HepG2 (cell line): ENCODE data around the gene ZNF444. TPM values are rescaled to one million over a fixed set of nuclear protein-coding genes. Genes with fewer than 3 reads are reported as not detected.

Experiments
- ATAC-seq: fragments of 200-7000 bp; cut with Tn5 transposase; 3 replicates; pipeline ENCODE4 v1.9.1; 2020; ENCODE audit warnings: mild to moderate bottlenecking, moderate library complexity
- BruUV-seq: library from RNA; stranded (reverse); fragments of 400-500 nt; replicated peaks from 2 replicates; lab custom pipeline; 2021; lab: Mats Ljungman, UMichigan
- CTCF ChIA-PET: fragments of 300-600 bp; formaldehyde crosslinking; extraction: SDS; loops from one replicate; lab custom pipeline; 2021; ENCODE audit warnings: low total read pairs, inconsistent platforms, low intra/inter-chr PET ratio; lab: Yijun Ruan, JAX
- POLR2A ChIA-PET: fragments of 350-600 bp; sonication (Branson Sonifier 250); formaldehyde crosslinking; loops from one replicate; lab custom pipeline; 2020; ENCODE audit warnings: antibody characterized with exemption, inconsistent platforms; lab: Yijun Ruan, JAX
- DNase-seq: peaks from one replicate; pipeline ENCODE4 v3.0.0-alpha.2; 2015; ENCODE audit warnings: low spot score
- FAIRE-seq: peaks from 3 replicates; lab custom pipeline; 2011; peaks lifted over from hg19 to GRCh38; lab: Jason Lieb, UNC
- H2AFZ ChIP-seq: one replicate; pipeline ENCODE4 v1.6.1; 2011; ENCODE audit warnings: low read length, inconsistent platforms
- H3K27ac ChIP-seq: fragments of 300-600 bp; 3 replicates; pipeline ENCODE4 v1.8.0; 2011; ENCODE audit warnings: mixed run types, mild to moderate bottlenecking, mixed read lengths, low read length, inconsistent platforms; ENCODE audit not compliant: insufficient read depth; ENCODE audit errors: extremely low read length
- H3K27me3 ChIP-seq, 2 experiments: fragments of 200-600 bp in 1 of 2; 2 replicates in 1 of 2; 3 replicates in 1 of 2; pipeline versions ENCODE4 v1.6.0 to v1.8.0; 2011; ENCODE audit warnings: low read length in 2 of 2, mild to moderate bottlenecking in 2 of 2, moderate library complexity in 2 of 2, inconsistent platforms in 1 of 2; ENCODE audit not compliant: insufficient read depth in 2 of 2, control insufficient read depth in 1 of 2
- H3K36me3 ChIP-seq, 2 experiments: fragments of 200-600 bp in 1 of 2; replicated peaks in 1 of 2; 2 replicates in 1 of 2; 3 replicates in 1 of 2; pipeline versions ENCODE4 v1.5.1 to v1.8.0; 2011; ENCODE audit warnings: low read length in 2 of 2, inconsistent platforms in 1 of 2; ENCODE audit not compliant: insufficient read depth in 2 of 2, control insufficient read depth in 1 of 2
- H3K4me1 ChIP-seq: 2 replicates; pipeline ENCODE4 v1.5.1; 2012; ENCODE audit warnings: low read length, inconsistent platforms; ENCODE audit not compliant: insufficient read depth
- H3K4me2 ChIP-seq: 2 replicates; pipeline ENCODE4 v1.6.0; 2011; ENCODE audit warnings: low read depth, low read length, inconsistent platforms
- H3K4me3 ChIP-seq, 3 experiments: fragments of 200-600 bp in 1 of 3; sonication (generic), shearing (Covaris generic) in 1 of 3; replicated peaks in 1 of 3; 2 replicates each; pipeline ENCODE4 v1.5.1; 2011 to 2016; ENCODE audit warnings: low read length in 3 of 3, inconsistent platforms in 2 of 3, low read depth in 2 of 3, mild to moderate bottlenecking in 2 of 3, control low read depth in 1 of 3, mixed read lengths in 1 of 3; ENCODE audit not compliant: insufficient read depth in 1 of 3
- H3K79me2 ChIP-seq: one replicate; pipeline ENCODE4 v1.6.1; 2011; ENCODE audit warnings: low read length, inconsistent platforms; ENCODE audit not compliant: insufficient read depth
- H3K9ac ChIP-seq: 2 replicates; pipeline ENCODE4 v1.6.0; 2011; ENCODE audit warnings: mild to moderate bottlenecking, low read depth, low read length, inconsistent platforms; ENCODE audit not compliant: insufficient read depth
- H3K9me3 ChIP-seq: 2 replicates; pipeline ENCODE4 v1.5.1; 2012; ENCODE audit warnings: mild to moderate bottlenecking, low read length
- H4K20me1 ChIP-seq: 2 replicates; pipeline ENCODE4 v1.6.0; 2011; ENCODE audit warnings: inconsistent platforms, mild to moderate bottlenecking, low read length, moderate library complexity; ENCODE audit not compliant: insufficient read depth
- AHR ChIP-seq: IDR thresholded peaks from 2 replicates; pipeline ENCODE4 v1.6.1; 2018; ENCODE audit warnings: missing genetic modification reagents, missing compliant biosample characterization
- CREM ChIP-seq, 2 experiments: sonication (generic) in 1 of 2; formaldehyde crosslinking in 1 of 2; IDR thresholded peaks; 2 replicates each; pipeline versions ENCODE4 v1.4.0 to v1.6.1; 2016 to 2020; ENCODE audit warnings: antibody characterized with exemption in 1 of 2, mild to moderate bottlenecking in 1 of 2, missing genetic modification reagents in 1 of 2
- ETS1 ChIP-seq: sonication (generic); formaldehyde crosslinking; IDR thresholded peaks from 2 replicates; pipeline ENCODE4 v1.4.0; 2020; ENCODE audit warnings: missing genetic modification reagents
- HMG20B ChIP-seq: conservative IDR thresholded peaks from 2 replicates; pipeline ENCODE4 v1.6.1; 2016; ENCODE audit warnings: missing genetic modification reagents, missing compliant biosample characterization
- MTF1 ChIP-seq: sonication (generic); formaldehyde crosslinking; IDR thresholded peaks from 2 replicates; pipeline ENCODE4 v1.5.0; 2020; ENCODE audit warnings: missing genetic modification reagents
- NFE2L1 ChIP-seq: sonication (generic); formaldehyde crosslinking; IDR thresholded peaks from 2 replicates; pipeline ENCODE4 v1.4.0; 2020; ENCODE audit warnings: missing genetic modification reagents, mild to moderate bottlenecking, borderline replicate concordance
- NR2F6 ChIP-seq, 2 experiments: IDR thresholded peaks; 2 replicates each; pipeline ENCODE4 v1.6.1; 2016; ENCODE audit warnings: antibody characterized with exemption in 1 of 2, mild to moderate bottlenecking in 1 of 2
- PITX1 ChIP-seq: sonication (generic); formaldehyde crosslinking; IDR thresholded peaks from 2 replicates; pipeline ENCODE4 v1.5.1; 2020; ENCODE audit warnings: mild to moderate bottlenecking, missing genetic modification reagents
- SETDB1 ChIP-seq: sonication (generic); formaldehyde crosslinking; IDR thresholded peaks from 2 replicates; pipeline ENCODE4 v1.5.1; 2020; ENCODE audit warnings: missing genetic modification reagents, mild to moderate bottlenecking, borderline replicate concordance
- SRSF1 ChIP-seq: fragments of 200-400 bp; formaldehyde crosslinking; optimal IDR thresholded peaks from 2 replicates; pipeline ENCODE3; 2017; ENCODE audit warnings: mild to moderate bottlenecking, low read depth, low read length, moderate library complexity
- TGIF2 ChIP-seq: IDR thresholded peaks from 2 replicates; pipeline ENCODE4 v1.6.1; 2016; ENCODE audit warnings: control low read depth, missing compliant biosample characterization
- ZEB1 ChIP-seq: IDR thresholded peaks from 2 replicates; pipeline ENCODE4 v1.6.1; 2012; ENCODE audit warnings: mild to moderate bottlenecking, low read depth, inconsistent platforms; ENCODE audit not compliant: insufficient replicate concordance
- ZFP37 ChIP-seq: sonication (generic); formaldehyde crosslinking; IDR thresholded peaks from 2 replicates; pipeline ENCODE4 v1.4.0; 2020; ENCODE audit warnings: missing genetic modification reagents, borderline replicate concordance
- ZNF17 ChIP-seq: sonication (generic); formaldehyde crosslinking; IDR thresholded peaks from 2 replicates; pipeline ENCODE4 v1.5.0; 2020; ENCODE audit warnings: mild to moderate bottlenecking, missing genetic modification reagents
- ZNF660 ChIP-seq: sonication (generic); formaldehyde crosslinking; IDR thresholded peaks from 2 replicates; pipeline ENCODE4 v1.5.1; 2020; ENCODE audit warnings: mild to moderate bottlenecking, low read depth, missing genetic modification reagents, borderline replicate concordance
- ZNF768 ChIP-seq: sonication (generic); formaldehyde crosslinking; IDR thresholded peaks from 2 replicates; pipeline ENCODE4 v1.4.0; 2020; ENCODE audit warnings: missing genetic modification reagents
- ZNF83 ChIP-seq: sonication (generic); formaldehyde crosslinking; IDR thresholded peaks from 2 replicates; pipeline ENCODE4 v1.4.0; 2020; ENCODE audit warnings: missing genetic modification reagents, mild to moderate bottlenecking, borderline replicate concordance
- ZSCAN22 ChIP-seq: sonication (generic); formaldehyde crosslinking; IDR thresholded peaks from 2 replicates; pipeline ENCODE4 v1.4.0; 2020; ENCODE audit warnings: mild to moderate bottlenecking, missing genetic modification reagents
- WGBS: methylation state at CpG from one replicate; pipeline ENCODE4 v1.1.6; 2017; ENCODE audit warnings: low lambda C conversion rate; 5-methylcytosine and 5-hydroxymethylcytosine counted together
- in situ Hi-C: cut with HindIII; loops from 2 replicates; pipeline ENCODE4 v1.10.0; 2017; ENCODE audit warnings: low pct_unique_long_range_greater_than_20kb; ENCODE audit not compliant: extremely low pct_ligation_motif_present
- intact Hi-C: fragments of 100-400 bp; cut with micrococcal nuclease; formaldehyde crosslinking; loops from one replicate; pipeline ENCODE4 v1.10.0; 2022; ENCODE audit not compliant: unreplicated experiment
- polyA plus RNA-seq, 8 experiments: library from polyadenylated mRNA; depleted of rRNA in 3 of 8; stranded (reverse) in 7 of 8; unstranded in 1 of 8; fragments of >200 nt; fragmentation: Illumina TruSeq in 4 of 8; extraction: Trizol in 4 of 8; gene quantifications; 2 replicates each; pipeline versions ENCODE4 v1.2.1 to v1.2.3, GENCODE V29; 2011 to 2016; ENCODE audit warnings: low read depth in 4 of 8, missing spikeins in 1 of 8, mixed read lengths in 1 of 8; ENCODE audit not compliant: insufficient read depth in 1 of 8
- total RNA-seq, 5 experiments: library from RNA; depleted of rRNA; stranded (reverse); fragments of >200 nt; fragmentation: Illumina TruSeq; extraction: Trizol; gene quantifications; 2 replicates each; pipeline ENCODE4 v1.2.3, GENCODE V29; 2016; ENCODE audit warnings: low read depth in 1 of 5
- TF ChIP-seq, protein P1 (sequence below): sonication (generic); formaldehyde crosslinking; IDR thresholded peaks from 2 replicates; pipeline ENCODE4 v1.5.1; 2020; ENCODE audit warnings: missing genetic modification reagents, mild to moderate bottlenecking, borderline replicate concordance

ZNF444 gene
- total and polyA plus RNA-seq, 2 of the 13 experiments (the other 11 are each of a cell fraction or from before 2014, with no cell fraction given) = 27.4 to 30.3 TPM

GRCh38 chr19:56118666-56119581 is 22.2 kb upstream of the ZNF444 start (continued):
- no peak for TF ChIP-seq ZNF660 (CRISPR knock-in tag)
- no peak for TF ChIP-seq ZNF83
- no peak for TF ChIP-seq ETS1 (CRISPR knock-in tag)
- no peak for TF ChIP-seq ZSCAN22
- TF ChIP-seq CREM (IDR thresholded peaks at IDR 0.05) = no peak
- TF ChIP-seq CREM (CRISPR knock-in tag; IDR thresholded peaks at IDR 0.05) = no peak
- no peak for TF ChIP-seq HMG20B (CRISPR knock-in tag)

DNA sequence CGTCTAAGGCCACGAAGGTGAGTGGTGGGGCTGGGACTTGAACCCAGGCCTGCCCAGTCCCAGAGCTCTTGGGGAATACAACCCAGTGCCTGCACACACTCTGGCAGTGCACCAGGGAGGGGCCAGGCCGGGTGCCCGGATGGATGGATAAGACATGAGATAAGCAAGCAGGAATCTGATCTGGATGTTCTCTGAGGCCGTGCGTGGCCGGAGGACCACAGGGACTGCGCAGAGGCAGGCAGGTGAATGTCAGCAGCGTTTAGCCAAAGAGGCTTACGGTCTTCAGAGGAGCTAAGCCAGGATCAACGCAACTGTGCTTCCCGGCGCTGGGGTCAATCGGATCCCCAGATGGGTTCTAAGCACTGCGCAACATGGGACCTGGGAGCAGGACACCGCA is 21.5 kb upstream of the ZNF444 start:
- DNase-seq (peak; percentile 35), FAIRE-seq (no peak), ATAC-seq (peak; percentile 3)
- H3K4me1 ChIP-seq = peaks cover 52% of the 10 kb centered on the region
- in situ Hi-C loops = no loop called here
- peak overlapping the region; percentile 91 for H3K9ac ChIP-seq
- H3K9me3 ChIP-seq = no peaks in the 10 kb centered on the region
- H2AFZ ChIP-seq = no peak overlapping the region
- H3K79me2 ChIP-seq = peaks cover 51% of the 10 kb centered on the region
- peak overlapping the region; percentile 95 for H3K4me2 ChIP-seq
- ChIA-PET CTCF (interaction anchor here (1.5 kb wide), 1 partner anchor 14 kb away, joined by 4 read pairs; no protein-coding TSS in a partner anchor), POLR2A (interaction anchor here (0.6 to 3.7 kb wide), 5 partner anchors 8 to 22 kb away, joined by 3 to 113 read pairs (median 11); partner anchors contain the start of gene ZNF444)
- H3K4me3 ChIP-seq = peak overlapping the region; percentile 69 to 90 (median 83)
- intact Hi-C loops = loop anchor here (1.0 kb wide), 1 partner anchor 14 kb away; no protein-coding TSS in a partner anchor
- peaks cover 8 to 16% of the 10 kb centered on the region in 2 experiments for H3K36me3 ChIP-seq
- peaks cover 51% of the 10 kb centered on the region for H4K20me1 ChIP-seq
- TSS peak; percentile 52 for BruUV-seq
- WGBS = 6% methylated on average over 5 of the region's 16 CpGs
- H3K27me3 ChIP-seq = no peaks in the 10 kb centered on the region; a peak in 1 of 5 replicates
- peak overlapping the region; percentile 99 for H3K27ac ChIP-seq
- TF ChIP-seq TGIF2 (CRISPR knock-in tag) (no peak), SETDB1 (CRISPR knock-in tag) (no peak), AHR (CRISPR knock-in tag) (no peak), ZEB1 (peak; percentile 24), ZNF768 (CRISPR knock-in tag) (no peak), SRSF1 (no peak), PITX1 (CRISPR knock-in tag) (0 out of 2 replicates have a peak, but pooled peaks have one; percentile 2), NR2F6 (IDR thresholded peaks at IDR 0.05) (no peak), NR2F6 (CRISPR knock-in tag; IDR thresholded peaks at IDR 0.05) (no peak), ZFP37 (no peak), MTF1 (CRISPR knock-in tag) (no peak), ZNF17 (CRISPR knock-in tag) (no peak), NFE2L1 (CRISPR knock-in tag) (no peak)
- TF ChIP-seq, protein P1, sequence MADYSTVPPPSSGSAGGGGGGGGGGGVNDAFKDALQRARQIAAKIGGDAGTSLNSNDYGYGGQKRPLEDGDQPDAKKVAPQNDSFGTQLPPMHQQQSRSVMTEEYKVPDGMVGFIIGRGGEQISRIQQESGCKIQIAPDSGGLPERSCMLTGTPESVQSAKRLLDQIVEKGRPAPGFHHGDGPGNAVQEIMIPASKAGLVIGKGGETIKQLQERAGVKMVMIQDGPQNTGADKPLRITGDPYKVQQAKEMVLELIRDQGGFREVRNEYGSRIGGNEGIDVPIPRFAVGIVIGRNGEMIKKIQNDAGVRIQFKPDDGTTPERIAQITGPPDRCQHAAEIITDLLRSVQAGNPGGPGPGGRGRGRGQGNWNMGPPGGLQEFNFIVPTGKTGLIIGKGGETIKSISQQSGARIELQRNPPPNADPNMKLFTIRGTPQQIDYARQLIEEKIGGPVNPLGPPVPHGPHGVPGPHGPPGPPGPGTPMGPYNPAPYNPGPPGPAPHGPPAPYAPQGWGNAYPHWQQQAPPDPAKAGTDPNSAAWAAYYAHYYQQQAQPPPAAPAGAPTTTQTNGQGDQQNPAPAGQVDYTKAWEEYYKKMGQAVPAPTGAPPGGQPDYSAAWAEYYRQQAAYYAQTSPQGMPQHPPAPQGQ = no peak
